GM19025 (cell line): ENCODE results near the gene ADPRHL1.

ENCODE experiments used
- ATAC-seq: cut with Tn5 transposase; IDR thresholded peaks from one replicate; pipeline ENCODE4 v1.9.1; 2021; ENCODE audit warnings: mild to moderate bottlenecking, low read depth, moderate library complexity; ENCODE audit not compliant: unreplicated experiment

ADPRHL1 gene

DNA sequence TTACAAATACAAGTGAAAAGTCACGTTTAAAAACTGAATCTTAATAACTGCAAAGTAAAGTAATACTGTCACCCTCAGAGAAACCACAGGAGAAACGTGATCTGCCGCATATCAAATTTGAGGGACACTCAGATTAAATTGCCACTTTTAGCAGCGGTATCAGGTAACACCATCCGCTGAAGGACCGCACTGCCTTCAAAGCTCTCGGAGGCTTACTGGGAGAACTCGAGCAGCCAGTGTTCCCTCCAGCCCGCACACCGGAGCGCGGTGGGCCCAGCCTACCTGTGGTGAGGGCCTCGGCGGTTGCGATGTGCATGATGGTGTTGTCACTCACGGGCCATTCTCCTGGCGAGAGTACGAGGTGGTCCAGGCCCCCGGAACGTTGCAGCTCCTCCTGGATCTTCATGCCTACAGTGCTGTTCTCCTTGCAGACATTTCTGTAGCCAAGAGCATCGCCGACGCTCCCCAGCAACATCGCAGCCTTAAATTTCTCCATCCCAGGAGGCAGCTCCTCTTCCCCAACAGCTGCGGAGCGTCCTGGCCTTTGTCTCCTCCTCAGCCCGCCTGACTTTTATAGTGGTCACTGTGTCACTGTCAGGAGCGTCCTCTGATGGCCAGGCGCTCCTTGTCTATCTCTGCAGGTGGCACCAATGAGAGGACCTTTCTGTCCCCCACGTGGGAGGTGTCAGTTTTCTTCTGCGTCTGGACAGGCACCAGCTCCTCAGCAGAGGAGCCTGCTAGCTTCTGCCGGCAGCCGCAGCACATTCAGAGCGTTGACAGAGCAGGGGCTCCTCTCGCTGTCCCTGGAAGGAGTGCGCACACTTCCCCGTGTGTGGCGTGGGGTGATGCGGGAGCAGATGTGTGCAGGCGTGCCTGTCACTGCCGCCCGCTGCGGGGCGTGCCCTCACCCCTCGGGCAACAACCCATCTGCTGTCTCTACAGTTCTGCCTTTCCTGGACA is at the start of gene ADPRHL1:
Gene ADPRHL1 (minus strand): TSS at position 547 of the 960 bp plus-strand sequence. CDS start 51 bp downstream, at position 496.
- ATAC-seq: no peak

DNA sequence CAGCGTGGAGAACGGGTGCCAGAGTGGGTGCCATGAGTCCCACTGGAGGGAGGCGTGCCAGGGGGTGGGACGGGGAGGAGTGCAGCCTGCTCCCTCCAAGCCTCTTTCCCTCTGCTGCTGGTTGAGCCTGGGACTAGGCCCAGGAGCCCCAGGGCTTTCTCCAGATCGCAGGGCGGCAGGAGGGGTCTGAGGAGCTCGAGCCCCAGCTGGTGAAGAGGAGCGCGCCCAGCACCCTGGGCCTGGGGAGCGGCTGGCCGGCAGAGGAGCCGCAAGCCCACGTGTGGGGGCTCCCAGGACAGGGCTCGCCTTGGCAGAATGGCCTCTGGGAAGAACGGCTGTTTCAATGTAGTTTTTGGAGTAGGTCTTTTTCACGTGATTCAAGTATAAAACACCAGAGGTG is 49.4 kb upstream of the ADPRHL1 start:
- no peak for ATAC-seq

GRCh38 chr13:113500530-113501265 is 47.4 kb upstream of the ADPRHL1 start:
- ATAC-seq: no peak

DNA sequence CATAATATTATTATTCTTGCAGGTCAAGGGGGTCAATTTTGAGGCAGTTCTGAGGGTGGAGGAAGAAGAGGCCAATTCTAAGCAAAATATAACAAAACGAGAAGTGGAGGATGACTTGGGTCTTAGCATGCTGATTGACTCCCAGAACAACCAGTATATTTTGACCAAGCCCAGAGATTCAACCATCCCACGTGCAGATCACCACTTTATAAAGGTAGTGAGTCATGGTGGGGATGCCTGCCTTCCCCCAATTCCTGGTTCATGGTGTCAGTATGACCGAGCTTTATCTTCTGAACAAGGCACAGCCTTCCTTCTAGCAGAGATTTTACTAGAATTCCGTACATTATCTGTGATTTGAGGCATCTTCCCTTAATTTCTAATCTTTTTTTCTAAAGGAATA is 46.6 kb upstream of the ADPRHL1 start:
- no peak for ATAC-seq

GRCh38 chr13:113498905-113499304 is 45.6 kb upstream of the ADPRHL1 start:
- ATAC-seq: no peak

- no peak for ATAC-seq
Observed at GRCh38 chr13:113497217-113497616, 43.9 kb upstream of the ADPRHL1 start.

GRCh38 chr13:113495494-113496210 is 42.4 kb upstream of the ADPRHL1 start:
- ATAC-seq: no peak

GRCh38 chr13:113493315-113493951 is 40.1 kb upstream of the ADPRHL1 start:
- ATAC-seq: no peak

DNA sequence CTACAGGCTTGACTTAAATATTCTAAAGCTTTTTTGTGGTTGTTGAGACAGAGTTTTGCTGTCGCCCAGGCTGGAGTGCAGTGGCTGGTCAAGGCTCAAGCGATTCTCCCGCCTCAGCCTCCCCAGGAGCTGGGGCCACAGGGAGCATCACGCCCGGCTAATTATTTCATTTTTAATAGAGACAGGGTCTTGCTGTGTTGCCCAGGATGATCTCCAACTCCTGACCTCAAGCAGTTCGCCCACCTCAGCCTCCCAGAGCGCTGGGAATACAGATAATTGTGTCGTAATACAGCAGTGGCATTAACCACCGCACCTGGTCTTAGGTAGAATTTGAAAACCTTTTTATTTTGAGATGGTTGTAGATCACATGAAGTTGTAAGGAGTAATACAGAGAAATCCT is 38.7 kb upstream of the ADPRHL1 start:
- ATAC-seq: no peak

- ATAC-seq: no peak
Observed at GRCh38 chr13:113491418-113491883, 38.2 kb upstream of the ADPRHL1 start.

DNA sequence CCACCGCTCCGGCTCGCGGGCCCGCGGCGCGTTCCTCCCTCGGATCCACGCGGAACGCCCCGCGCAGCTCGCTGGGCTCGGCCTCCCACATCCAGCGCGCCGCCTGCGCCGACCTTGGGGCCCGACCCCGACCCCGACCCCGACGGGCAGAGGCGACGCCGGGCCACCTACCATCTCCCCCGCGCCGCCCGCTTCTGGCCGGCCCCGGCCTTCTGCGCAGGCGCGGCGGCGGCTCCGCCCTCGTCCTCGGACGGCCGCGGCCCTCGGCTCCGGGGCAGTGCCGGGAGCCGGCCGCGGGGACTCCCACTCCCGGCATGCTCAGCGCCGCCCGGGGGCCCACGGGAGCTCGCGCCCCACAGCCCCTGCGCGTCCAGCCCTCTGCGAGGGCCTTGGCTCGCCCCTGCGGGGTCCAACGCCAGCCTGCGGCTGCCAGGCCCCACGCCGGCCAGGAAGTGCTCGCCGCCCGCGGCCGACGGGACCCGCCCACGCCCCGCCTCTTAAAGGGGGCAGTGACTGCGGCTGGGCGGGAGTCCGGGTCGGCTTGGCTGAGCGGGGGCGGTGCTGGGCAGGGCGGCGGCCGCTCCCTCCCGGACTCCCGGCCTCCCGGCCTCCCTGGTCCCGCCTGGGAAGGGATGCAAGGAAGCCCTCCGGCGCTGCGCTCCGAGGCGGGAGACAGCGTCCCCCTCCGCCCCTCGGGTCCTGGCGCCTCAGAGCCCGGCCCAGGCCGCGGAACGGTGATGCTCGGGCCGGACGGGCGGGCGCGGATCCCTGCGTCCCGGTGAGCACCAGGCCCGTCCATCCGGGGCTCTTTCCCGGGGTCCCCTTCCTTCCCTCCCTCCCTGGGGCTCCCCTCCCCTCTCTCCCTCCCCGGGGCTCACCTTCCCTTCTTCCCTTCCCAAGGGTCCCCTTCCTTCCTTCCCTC is 37.5 kb upstream of the ADPRHL1 start, which contains the start of gene DCUN1D2:
Gene DCUN1D2 (minus strand): TSS at position 216 of the 922 bp plus-strand sequence. CDS start 42 bp downstream, at position 174.
- peak; percentile 85 for ATAC-seq

- ATAC-seq: peak; percentile 15
Observed at GRCh38 chr13:113489549-113490495, 36.5 kb upstream of the ADPRHL1 start.

DNA sequence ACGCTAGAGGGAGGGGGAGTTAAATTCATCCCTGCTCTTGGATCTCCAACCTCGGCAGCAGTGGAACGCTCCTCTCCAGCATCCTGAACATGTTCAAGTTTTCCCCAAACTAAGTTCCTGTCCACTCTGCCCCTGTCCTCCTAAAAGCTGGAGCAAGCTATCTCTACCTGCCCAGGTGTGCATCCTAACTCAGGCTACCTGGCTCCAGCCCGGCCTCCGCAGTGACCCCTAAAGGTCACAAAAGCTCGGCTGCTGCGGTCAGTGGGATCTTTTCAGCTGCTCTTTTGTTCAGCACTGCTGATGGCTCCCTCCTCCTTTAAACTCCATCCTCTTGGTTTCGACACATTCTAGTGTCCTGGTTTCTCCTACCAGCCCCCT is 35.9 kb upstream of the ADPRHL1 start:
- no peak for ATAC-seq

DNA sequence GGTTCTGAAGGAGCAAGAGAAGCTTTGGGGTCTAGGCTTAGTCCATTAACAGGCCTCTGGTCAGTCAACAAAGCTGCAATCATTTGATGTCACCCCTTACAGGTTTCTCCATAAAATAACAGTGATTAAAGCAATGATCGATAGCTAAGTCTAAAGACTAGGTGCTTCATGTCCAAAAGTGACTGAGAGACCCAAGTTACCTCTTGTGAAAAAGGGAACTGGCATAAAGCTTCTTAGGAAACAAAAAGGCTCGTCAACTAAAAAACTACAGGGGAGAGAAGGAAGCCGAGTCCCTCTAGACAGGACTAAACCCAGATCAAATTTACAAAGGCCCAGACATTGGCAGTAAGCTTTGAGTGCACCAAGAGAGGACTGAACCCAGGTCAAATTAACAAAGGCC is 35.0 kb upstream of the ADPRHL1 start:
- no peak for ATAC-seq

GRCh38 chr13:113486698-113487097 is 33.4 kb upstream of the ADPRHL1 start:
- no peak for ATAC-seq

GRCh38 chr13:113485545-113485944 is 32.3 kb upstream of the ADPRHL1 start:
- no peak for ATAC-seq

GRCh38 chr13:113483504-113484293 is 30.4 kb upstream of the ADPRHL1 start:
- no peak for ATAC-seq
